ENCODE measurements around the gene TBC1D22B. TPM values are rescaled to one million over a fixed set of nuclear protein-coding genes. Genes with fewer than 3 reads are reported as not detected.
A peak's percentile ranks its signal among the peaks of the same experiment; 100 is the strongest.

Gene TBC1D22B
- total RNA-seq, 1 experiment from 2014 or later, result 12.9 TPM

DNA sequence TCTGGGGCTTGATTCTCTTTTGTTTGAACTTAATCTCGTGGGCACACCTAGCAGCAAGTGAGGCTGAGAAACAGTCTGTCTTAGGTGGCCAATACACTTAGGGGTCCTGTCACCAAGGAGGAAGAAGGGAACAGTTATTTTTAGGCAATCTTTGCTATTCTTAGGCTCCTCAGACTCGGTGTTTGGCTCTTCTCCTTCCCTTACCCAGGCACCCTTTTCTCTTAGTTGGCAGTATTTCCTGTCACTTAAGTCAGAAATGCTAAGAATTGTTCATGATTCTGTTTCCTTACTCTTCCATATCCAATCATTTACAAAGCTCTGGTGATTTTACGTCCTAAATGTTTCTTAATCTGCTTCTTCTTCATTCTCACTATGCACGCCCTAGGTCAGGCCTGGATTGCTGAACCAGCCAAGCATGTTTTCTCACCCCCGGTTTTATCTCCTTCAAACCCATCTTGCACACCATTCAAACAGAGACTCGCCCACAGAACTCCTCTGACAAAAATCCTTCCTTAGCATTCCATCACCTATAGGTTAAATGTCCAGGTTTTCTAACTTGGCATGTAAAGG, 45.6 kb downstream of the TBC1D22B start:
- TF ChIP-seq CTCF (conservative IDR thresholded peaks at IDR 0.05), result no peak
- Mint-ChIP-seq H3K9me3 (no peaks in the 10 kb centered on the region), H3K4me3 (no peak overlapping the region), H3K27me3 (ENCODE audit: low read depth) (no peaks in the 10 kb centered on the region), H3K27ac (peak overlapping the region in 1 of 3 experiments; percentile 41; a peak in 2 of 7 replicates), H3K4me1 (no peaks in the 10 kb centered on the region), H3K36me3 (ENCODE audit: insufficient read depth in 1 of 3, low read depth in 3 of 3) (peaks cover 2 to 25% (median 10%) of the 10 kb centered on the region in 3 experiments; a peak in 5 of 7 replicates)
- Histone ChIP-seq H2AK5ac (ENCODE audit: insufficient read length, low read length) (no peak overlapping the region), H3K9me3 (ENCODE audit: control insufficient read depth, low read depth, low read length) (no peaks in the 10 kb centered on the region), H3K14ac (ENCODE audit: insufficient read depth, low read length) (no peak overlapping the region), H3K79me1 (ENCODE audit: insufficient read depth, low read depth, low read length, poor library complexity, severe bottlenecking) (no peaks in the 10 kb centered on the region), H4K20me1 (ENCODE audit: control insufficient read depth, insufficient read depth, insufficient read length) (no peaks in the 10 kb centered on the region), H3K27me3 (ENCODE audit: insufficient read depth, low read length) (no peaks in the 10 kb centered on the region), H4K8ac (replicated peaks; ENCODE audit: insufficient read length, low read depth, low read length) (no peak overlapping the region), H4K5ac (ENCODE audit: insufficient read length, low read depth, low read length) (no peak overlapping the region), H3T11ph (ENCODE audit: low read length) (no peak overlapping the region), H2AFZ (ENCODE audit: low read length) (no peak overlapping the region), H3K18ac (ENCODE audit: insufficient read length, low read depth, low read length) (no peak overlapping the region), H3K4me2 (ENCODE audit: insufficient read depth, insufficient read length, low read length) (no peak overlapping the region), H3K4me1 (ENCODE audit: insufficient read depth, low read length) (no peaks in the 10 kb centered on the region), H3K4ac (ENCODE audit: low read depth, low read length) (no peak overlapping the region), H2BK20ac (ENCODE audit: low read depth, low read length, poor library complexity, severe bottlenecking) (no peak overlapping the region), H3K79me2 (ENCODE audit: insufficient read depth, low read length) (no peaks in the 10 kb centered on the region), H2BK120ac (ENCODE audit: low read depth, low read length, poor library complexity, severe bottlenecking) (no peak overlapping the region), H3K56ac (ENCODE audit: insufficient read length, low read depth, low read length) (no peak overlapping the region), H3K23ac (ENCODE audit: insufficient read length, low read depth, low read length) (no peak overlapping the region), H3K27ac (ENCODE audit: insufficient read length, low read depth, low read length) (no peak overlapping the region), H2BK12ac (ENCODE audit: insufficient read length, low read depth, low read length) (no peak overlapping the region), H2BK15ac (ENCODE audit: low read depth, low read length) (no peak overlapping the region), H3K23me2 (ENCODE audit: insufficient read length, low read depth, low read length, poor library complexity, severe bottlenecking) (no peaks in the 10 kb centered on the region), H4K91ac (ENCODE audit: insufficient read length, low read depth, low read length) (no peak overlapping the region), H3K9ac (ENCODE audit: extremely low read depth, insufficient read length, low read length) (no peak overlapping the region), H2BK5ac (ENCODE audit: insufficient read length, low read length) (no peak overlapping the region)
- no peak for DNase-seq
- WGBS (ENCODE audit: extremely low coverage, insufficient read length, low lambda C conversion rate), result no CpG with 5 or more reads among the region's 6 CpGs
